ENCODE data around the gene CARF.
"Not testable (repeated sequence)": the region's sequence is repeated elsewhere in the genome, so short reads cannot be mapped to it uniquely, and the experiment has no call there.

The CARF gene

DNA sequence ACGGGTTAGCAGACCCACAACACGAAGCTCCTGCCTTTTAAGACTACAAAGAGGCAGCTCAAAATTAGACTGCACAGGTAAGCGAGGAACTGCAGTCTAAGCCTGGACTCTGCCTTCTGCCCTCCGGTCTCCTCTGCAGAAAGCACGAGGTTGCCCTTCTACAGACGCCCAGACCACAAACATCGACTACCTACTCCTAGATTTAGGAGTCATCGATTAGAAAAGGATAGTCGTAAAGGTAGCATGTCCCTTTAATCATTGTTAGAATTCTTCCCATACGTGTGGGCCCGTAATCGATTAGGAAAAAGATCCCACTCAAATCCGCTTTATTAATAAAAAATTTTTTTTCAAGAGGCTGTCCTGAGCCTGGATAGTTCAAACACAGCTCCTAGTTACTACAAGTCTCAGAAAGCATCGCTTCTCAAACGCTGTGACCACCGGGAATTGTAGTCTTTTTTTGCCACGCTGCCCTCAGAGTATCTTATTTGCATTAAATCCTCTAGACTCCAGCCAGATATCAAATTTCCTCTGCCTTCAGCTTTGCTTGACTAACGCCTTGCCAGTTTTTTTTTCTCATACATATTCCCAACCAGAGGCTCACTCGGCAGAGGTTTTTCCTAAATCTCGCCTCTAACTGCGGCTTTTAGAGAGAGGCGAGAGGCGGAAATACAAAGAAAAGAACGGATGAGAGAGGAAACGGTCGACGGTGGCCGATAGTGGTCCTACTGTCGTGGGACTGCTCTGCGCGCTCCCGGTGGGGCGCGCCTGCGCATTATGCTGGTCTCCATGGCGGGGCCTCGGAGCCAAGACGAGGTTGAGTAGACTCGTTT lies at the start of gene CARF, which contains the start of gene WDR12:
Gene CARF (plus strand): TSS at position 764 of the 830 bp plus-strand sequence. CDS start 29,628 bp downstream, outside the sequence.
Gene WDR12 (minus strand): TSS at position 162 of the 830 bp plus-strand sequence. CDS start 197 bp downstream, outside the sequence.
- DNase-seq = peak; percentile 90

DNA sequence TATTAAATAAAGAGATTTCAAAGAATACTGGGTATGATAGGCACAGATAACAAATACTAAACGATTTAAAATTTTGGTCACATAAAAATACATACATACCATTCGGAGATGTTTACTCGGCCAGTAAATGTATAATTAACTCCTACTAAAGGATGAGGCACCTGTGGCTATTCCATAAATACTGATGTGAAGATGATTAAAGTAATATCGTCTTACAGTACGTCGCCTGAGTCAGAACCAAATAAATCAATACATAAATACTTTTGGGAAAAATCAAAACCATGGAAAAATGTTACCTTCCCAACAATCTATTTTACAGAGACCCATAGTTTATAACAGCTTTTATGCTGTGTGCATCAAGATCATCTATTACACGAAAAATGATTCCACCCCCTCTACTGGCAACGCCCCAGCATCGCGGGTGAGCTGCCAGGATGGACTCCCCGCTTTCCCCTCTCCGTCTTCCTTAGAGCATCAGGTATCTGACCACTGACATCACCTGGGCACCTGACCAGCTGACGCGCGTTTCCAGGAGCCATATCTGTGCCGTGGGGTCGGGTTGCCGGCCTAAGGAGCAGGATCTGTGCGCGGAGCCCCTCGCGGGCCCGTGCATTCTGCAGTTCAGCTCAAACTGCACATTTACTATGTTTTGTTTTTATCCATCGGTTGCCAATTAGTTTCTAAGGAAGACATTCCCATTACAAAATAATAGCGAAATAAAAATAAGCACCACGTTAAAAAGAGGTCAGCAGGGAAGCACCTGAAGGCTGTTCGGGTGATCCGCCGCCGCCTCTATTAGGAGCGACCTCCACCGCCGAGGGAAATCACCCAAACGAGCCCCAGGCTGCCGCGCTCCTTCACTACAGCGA lies 41.4 kb upstream of the CARF start:
- DNase-seq = peak; percentile 78

DNA sequence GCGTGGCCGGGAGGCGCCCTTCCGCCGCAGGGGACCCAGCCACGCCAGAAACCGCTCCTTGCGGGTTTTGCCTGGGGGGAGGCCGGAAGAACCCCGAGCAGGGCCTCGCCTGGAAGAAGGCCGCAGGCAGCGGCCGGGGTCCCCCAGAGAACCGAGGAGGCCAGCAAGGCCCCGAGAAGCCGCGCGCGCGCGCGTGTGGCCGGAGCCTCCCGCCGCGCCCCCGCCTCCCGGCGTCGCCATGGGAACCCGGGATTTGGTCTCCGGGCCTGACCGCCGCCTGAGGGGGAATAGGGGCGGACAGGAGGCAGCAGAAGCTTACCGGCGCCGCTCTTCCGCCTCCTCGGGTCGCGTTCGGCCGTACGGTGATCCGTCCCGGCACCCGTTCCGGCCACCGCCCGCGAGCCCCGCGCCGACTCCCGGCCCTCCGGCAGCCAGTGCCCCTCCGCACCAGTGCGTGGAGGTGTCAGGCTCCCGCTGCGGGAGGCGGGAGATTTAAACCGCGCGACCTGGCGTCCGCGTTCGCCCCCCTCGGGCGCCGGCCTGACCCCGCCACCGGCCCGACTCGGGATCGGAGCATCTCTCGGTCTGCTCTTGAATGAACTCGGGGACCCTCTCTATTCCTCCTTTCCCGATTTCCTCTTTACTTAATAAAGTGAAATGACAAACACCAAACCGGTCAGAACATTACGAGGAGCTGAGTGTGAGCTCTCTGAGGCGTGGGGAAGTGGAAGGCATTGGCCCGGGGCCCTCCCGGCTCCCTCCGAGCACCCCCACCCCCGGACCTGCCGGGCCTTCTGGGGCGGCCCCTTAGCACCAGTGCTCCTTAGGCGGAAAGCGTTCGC lies 40.6 kb upstream of the CARF start, which contains the start of gene ICA1L:
Gene ICA1L (minus strand): TSS at position 467 of the 842 bp plus-strand sequence. CDS start 42,757 bp downstream, outside the sequence.
- DNase-seq = peak; percentile 60

GRCh38 chr2:202877699-202878098 lies 34.4 kb upstream of the CARF start:
- DNase-seq = no peak

DNA sequence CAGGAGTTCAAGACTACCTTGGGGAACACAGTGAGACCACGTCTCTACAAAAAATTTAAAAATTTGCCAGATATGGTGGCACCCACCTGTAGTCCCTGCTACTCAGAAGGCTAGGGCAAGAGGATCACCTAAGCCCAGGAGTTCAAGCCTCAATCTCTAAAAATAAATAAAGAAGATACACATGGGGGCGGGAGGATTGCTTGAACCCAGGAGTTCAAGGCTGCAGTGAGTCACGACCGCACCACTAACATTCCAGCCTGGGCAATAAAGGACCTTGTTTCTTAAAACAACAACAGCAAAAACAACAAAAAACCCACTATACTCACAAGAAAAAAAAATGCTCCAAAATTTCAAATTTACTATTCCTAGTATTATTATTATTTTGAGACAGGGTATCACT lies 30.5 kb upstream of the CARF start:
- no peak for DNase-seq

- DNase-seq = no peak
These were observed 27.9 kb upstream of the CARF start for GRCh38 chr2:202883987-202884675.

DNA sequence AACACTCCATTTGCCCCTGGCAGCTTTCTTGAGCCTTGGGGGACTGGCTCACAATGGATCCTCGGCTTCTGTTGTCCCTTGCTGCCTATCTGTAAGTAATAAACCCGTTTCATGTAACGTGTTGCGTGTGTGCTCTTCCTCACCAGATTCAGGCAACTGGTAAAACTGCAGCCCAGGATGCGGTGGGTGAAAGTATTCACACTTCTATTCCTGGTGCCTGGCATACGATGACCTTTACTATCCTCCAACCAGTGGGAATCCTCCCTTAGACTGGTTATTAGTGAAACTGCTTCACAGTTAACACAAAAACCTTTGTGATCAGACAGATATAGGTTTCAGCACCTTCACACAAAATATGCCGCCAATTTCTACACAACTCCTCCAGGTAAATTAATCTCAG lies 26.9 kb upstream of the CARF start:
- no peak for DNase-seq

DNA sequence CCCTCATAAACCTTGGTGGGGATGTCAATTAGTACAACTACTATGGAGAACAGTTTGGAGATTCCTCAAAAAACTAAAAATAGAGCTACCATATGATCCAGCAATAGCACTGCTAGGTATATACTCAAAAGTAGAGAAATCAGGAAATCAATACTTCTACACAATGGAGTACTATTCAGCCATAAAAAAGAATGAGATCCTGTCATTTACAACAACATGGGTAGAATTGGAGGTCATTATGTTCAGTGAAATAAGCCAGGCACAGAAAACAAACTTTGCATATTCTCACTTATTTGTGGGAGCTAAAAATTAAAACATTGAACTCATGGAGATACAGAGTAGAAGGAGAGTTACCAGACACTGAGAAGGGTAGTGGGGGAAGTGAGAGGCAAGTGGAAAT lies 6.6 kb upstream of the CARF start:
- DNase-seq = not testable (repeated sequence)

- no peak for DNase-seq
These were observed 3.9 kb upstream of the CARF start for GRCh38 chr2:202908186-202908585.

DNA sequence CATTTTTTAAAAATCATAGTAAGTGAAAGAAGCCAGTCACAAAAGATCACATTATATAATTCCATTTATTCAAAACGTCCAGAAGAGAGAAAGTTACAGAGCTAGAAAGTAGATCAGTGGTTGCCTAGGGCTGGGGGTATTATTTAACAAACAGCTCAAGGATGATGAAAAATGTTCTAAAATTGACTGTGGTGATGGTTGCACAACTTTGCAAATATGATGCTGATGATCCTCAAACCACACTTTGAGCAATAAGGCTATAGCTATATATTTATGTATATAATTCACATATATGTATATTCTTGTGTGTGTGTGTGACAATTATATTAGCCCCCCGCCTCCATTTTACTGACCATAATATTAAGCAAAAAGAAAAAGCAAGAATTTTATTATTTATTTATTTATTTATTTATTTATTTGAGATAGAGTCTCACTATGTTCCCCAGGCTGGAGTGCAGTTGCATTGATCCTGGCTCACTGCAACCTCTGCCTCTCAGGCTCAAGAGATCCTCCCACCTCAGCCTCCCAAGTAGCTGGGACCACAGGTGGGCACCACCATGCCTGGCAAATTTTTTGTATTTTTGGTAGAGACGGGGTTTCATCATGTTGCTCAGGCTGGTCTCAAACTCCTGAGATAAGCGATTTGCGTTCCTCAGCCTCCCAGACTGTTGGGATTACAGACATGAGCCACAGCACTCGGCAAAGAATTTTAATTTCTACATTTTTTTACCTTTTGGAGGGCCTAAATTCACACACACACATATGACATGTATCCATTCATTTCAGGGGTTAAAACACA lies 2.5 kb upstream of the CARF start:
- no peak for DNase-seq

DNA sequence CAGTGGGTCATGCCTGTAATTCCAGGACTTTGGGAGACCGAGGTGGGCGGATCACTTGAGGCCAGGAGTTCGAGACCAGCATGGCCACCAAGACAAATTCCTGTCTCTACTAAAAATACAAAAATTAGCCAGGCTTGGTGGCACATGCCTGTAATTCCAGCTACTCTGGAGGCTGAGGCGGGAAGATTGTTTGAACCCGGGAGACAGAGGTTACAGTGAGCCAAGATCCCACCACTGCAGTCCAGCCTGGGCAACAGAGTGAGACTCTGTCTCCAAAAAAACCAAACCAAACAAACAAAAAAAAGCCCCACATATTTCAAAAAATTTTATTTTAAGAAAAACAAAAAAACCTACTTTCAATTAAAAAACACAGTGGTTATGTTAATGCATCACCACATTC lies 1.8 kb upstream of the CARF start:
- DNase-seq = not testable (repeated sequence)

DNA sequence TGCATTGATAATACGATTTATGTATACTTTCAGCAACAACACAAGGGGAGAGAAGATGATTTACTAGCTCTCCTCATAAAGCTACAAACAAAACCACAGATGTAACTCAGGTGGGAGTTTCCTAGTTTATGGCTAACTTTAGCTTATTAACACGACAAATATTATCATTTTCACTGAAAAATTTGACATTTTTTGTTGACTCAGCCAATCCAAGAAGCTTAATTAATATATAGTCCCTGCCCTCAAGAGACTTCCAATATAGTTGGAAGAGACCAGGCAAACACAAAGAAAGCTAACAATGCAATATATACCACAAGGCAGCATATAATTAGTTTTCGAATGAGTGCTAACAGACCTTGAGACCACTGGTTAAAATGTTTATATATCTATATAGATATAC lies 1.4 kb upstream of the CARF start:
- DNase-seq = no peak

- no peak for DNase-seq
These were observed 918 bp upstream of the CARF start for GRCh38 chr2:202911203-202911511.

DNA sequence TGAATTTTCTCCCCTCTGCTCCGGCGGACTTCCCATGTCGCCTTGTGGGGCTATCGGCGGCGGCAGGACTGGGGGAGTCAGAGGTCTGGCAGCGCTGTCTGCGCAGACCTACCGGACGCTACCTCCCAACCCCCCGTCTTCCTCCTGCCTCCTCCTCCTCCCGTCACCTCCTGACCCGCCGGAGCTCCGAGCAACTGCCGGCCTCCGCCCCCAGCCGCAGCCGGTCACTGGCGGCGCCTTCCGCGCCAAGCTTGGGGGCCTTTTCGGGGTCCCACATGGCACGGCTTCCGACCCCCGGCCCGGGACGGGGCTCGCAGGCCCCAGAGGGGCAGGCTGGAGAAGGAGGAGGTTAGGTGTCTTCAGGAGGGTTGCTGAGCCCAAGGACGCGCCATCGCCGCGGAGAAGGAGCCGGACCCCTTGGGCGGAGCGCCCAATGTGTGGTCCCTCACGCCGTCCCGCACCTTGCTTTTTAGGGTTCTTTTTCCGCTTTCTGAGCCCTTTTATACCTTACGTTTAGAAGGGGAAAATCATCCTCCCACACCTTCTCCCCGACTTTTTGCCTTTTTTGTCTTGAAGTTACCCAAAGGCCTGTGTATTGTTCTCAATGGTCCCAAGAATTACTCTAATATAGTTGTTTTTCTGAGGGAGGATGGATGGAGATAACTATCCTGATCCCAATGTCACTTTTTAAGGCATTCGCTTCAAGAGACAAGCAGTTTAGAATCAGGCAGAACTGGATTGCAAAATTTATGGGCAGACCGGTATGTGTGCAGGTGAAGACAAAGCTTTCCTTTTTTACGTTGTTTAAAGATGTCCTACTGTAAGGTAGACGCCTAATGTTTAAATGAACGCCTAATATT lies 497 bp downstream of the CARF start:
- DNase-seq = not testable (repeated sequence)

- no peak for DNase-seq
These were observed 6.8 kb downstream of the CARF start for GRCh38 chr2:202918860-202919259.

- no peak for DNase-seq
These were observed 20.5 kb downstream of the CARF start for GRCh38 chr2:202932425-202933138.

- no peak for DNase-seq
These were observed 21.1 kb downstream of the CARF start for GRCh38 chr2:202933139-202933510.

DNA sequence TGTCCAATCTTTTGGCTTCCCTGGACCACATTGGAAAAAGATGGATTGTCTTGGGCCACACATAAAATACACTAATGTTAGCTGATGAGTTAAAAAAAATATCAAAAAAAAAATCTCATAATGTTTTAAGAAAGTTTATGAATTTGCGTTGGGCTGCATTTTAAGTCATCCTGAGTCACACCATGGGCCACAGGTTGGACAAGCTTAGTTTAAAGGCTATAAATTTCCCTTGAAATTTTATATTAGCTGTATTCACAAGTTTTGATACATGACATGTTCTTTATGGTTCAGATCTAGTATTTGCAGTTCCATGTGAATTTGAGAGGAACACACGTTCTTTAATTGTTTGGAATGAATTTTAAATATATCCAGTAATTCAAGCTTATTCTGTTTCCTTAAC lies 21.9 kb downstream of the CARF start:
- DNase-seq = no peak

- DNase-seq = no peak
These were observed 22.4 kb downstream of the CARF start for GRCh38 chr2:202934456-202934855.

- no peak for DNase-seq
These were observed 26.9 kb downstream of the CARF start for GRCh38 chr2:202938960-202939359.
